ENCODE measurements around the gene PRKAG1.

Gene PRKAG1

DNA sequence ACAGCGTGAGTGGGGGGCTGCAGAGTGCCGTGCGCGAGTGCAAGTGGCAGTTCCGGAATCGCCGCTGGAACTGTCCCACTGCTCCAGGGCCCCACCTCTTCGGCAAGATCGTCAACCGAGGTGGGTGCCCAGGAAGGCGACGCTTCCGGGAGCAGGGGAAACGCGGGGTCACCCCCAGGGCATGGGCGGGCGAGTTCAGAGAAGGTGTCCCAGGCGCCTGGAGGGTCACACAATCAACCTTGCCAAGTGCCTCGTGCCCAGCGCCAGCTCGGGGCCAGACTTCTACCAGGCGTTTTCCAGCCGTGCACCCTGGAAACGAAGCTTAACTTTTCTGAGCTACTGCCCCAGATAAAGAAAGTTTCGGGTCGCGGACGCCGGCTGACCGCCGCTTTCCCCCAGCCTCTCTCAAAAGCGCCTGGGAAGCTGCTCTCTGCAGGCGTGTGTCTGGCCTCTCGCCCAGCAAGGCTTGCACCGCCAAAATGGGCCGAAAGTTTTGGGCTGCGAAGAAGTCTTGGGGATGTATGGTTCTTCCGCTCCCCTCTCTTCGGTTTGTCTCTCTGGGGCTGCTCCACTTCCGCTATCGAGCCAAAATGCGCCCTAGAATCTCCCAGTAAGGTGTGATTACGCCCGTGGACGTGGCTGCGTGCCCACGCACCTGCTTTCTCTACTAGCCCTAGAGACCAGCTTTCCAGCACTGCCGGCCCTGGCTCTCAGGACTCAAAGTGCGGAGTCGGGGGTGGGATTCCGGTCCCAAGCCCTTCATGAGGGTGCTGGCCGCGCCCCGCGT is 38.8 kb downstream of the PRKAG1 start:
- H3K9me3 ChIP-seq (ENCODE audit: insufficient read depth, low read length, severe bottlenecking) = no peaks in the 10 kb centered on the region
- no peak for DNase-seq
- no peak for ATAC-seq (ENCODE audit: insufficient read depth, low read depth)
- peak overlapping the region; percentile 24 for H3K4me2 ChIP-seq (ENCODE audit: insufficient read depth, low read length)
- H4K20me1 ChIP-seq (ENCODE audit: insufficient read depth, low read length) = no peaks in the 10 kb centered on the region
- H3K36me3 ChIP-seq (ENCODE audit: insufficient read depth, low read length) = no peaks in the 10 kb centered on the region
- peaks cover 9% of the 10 kb centered on the region for H3K4me1 ChIP-seq (ENCODE audit: insufficient read depth, low read length)
- no peaks in the 10 kb centered on the region for H3K79me2 ChIP-seq (ENCODE audit: insufficient read depth, low read length)
- TF ChIP-seq EZH2 (IDR thresholded peaks at IDR 0.05; ENCODE audit: borderline replicate concordance, low read depth, low read length, severe bottlenecking) = no peak
- TF ChIP-seq, protein P1, sequence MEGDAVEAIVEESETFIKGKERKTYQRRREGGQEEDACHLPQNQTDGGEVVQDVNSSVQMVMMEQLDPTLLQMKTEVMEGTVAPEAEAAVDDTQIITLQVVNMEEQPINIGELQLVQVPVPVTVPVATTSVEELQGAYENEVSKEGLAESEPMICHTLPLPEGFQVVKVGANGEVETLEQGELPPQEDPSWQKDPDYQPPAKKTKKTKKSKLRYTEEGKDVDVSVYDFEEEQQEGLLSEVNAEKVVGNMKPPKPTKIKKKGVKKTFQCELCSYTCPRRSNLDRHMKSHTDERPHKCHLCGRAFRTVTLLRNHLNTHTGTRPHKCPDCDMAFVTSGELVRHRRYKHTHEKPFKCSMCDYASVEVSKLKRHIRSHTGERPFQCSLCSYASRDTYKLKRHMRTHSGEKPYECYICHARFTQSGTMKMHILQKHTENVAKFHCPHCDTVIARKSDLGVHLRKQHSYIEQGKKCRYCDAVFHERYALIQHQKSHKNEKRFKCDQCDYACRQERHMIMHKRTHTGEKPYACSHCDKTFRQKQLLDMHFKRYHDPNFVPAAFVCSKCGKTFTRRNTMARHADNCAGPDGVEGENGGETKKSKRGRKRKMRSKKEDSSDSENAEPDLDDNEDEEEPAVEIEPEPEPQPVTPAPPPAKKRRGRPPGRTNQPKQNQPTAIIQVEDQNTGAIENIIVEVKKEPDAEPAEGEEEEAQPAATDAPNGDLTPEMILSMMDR (IDR thresholded peaks at IDR 0.05; ENCODE audit: borderline replicate concordance, extremely low read depth, low read length, poor library complexity, severe bottlenecking) = no peak
- H3K9ac ChIP-seq (ENCODE audit: low read depth, low read length) = no peak overlapping the region
- H3K27me3 ChIP-seq (ENCODE audit: insufficient read depth, low read length, poor library complexity) = peaks cover 48% of the 10 kb centered on the region
- H3K27ac ChIP-seq (ENCODE audit: low read length) = no peak overlapping the region
- no peak overlapping the region for H2AFZ ChIP-seq (ENCODE audit: low read depth, low read length)
- no peak overlapping the region for H3K4me3 ChIP-seq (ENCODE audit: low read depth in 1 of 2, low read length in 2 of 2)

DNA sequence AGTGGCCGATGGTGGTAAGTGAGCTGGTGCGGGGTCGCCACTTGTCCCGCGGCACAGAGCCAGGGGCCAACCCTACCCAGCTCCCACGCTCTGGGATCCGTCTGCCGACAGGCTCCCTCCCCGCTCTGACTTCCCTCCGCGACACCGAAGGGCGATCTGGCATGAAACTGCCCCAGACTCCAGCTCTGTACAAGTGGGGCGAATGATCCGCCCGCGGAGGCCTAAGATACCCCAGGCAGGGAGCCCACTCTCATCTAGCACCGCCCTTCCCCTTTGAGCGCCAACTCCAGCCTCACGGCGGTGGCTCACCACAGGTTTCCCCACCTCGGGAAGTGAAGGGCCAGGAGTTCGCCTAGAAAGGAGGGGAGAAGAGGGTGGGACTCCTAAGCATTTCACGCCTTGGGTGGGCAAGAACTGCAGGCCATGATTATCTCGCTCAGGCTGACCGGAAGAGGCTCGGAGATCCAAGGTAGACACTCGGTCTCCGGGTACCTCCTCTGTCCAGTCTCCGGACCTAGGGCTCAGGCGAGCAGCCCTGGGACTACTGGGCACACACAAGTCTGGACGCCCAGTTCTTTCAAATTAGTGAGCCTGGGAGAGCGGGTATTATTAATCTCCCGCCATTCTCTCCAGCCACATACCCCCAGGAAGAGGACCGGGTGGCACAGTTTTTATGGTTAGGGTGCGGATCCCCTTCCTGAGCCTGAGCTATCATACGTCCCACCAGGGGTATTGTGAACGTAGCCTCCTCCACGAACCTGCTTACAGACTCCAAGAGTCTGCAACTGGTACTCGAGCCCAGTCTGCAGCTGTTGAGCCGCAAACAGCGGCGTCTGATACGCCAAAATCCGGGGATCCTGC is 39.6 kb downstream of the PRKAG1 start:
- ATAC-seq (ENCODE audit: insufficient read depth, low read depth) = no peak
- Histone ChIP-seq H3K79me2 (ENCODE audit: insufficient read depth, low read length) (no peaks in the 10 kb centered on the region), H3K36me3 (ENCODE audit: insufficient read depth, low read length) (no peaks in the 10 kb centered on the region), H3K27me3 (ENCODE audit: insufficient read depth, low read length, poor library complexity) (peaks cover 43% of the 10 kb centered on the region), H3K9me3 (ENCODE audit: insufficient read depth, low read length, severe bottlenecking) (no peaks in the 10 kb centered on the region), H3K9ac (ENCODE audit: low read depth, low read length) (no peak overlapping the region), H3K27ac (ENCODE audit: low read length) (no peak overlapping the region), H3K4me3 (ENCODE audit: low read depth in 1 of 2, low read length in 2 of 2) (no peak overlapping the region), H3K4me1 (ENCODE audit: insufficient read depth, low read length) (peaks cover 9% of the 10 kb centered on the region), H3K4me2 (ENCODE audit: insufficient read depth, low read length) (peak overlapping the region; percentile 24), H4K20me1 (ENCODE audit: insufficient read depth, low read length) (no peaks in the 10 kb centered on the region), H2AFZ (ENCODE audit: low read depth, low read length) (no peak overlapping the region)
- TF ChIP-seq, protein P1 (IDR thresholded peaks at IDR 0.05; ENCODE audit: borderline replicate concordance, extremely low read depth, low read length, poor library complexity, severe bottlenecking) = no peak
- no peak for TF ChIP-seq EZH2 (IDR thresholded peaks at IDR 0.05; ENCODE audit: borderline replicate concordance, low read depth, low read length, severe bottlenecking)
- no peak for DNase-seq

DNA sequence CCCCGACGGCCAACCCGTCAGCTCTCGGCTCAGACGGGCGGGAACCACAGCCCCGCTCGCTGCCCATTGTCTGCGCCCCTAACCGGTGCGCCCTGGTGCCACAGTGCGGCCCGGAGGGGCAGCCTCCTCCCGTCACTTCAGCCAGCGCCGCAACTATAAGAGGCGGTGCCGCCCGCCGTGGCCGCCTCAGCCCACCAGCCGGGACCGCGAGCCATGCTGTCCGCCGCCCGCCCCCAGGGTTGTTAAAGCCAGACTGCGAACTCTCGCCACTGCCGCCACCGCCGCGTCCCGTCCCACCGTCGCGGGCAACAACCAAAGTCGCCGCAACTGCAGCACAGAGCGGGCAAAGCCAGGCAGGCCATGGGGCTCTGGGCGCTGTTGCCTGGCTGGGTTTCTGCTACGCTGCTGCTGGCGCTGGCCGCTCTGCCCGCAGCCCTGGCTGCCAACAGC is 40.3 kb downstream of the PRKAG1 start, which contains the start of gene WNT1:
Gene WNT1, plus strand, starts transcription at position 32 of the 450 bp plus-strand sequence. Its CDS starts 329 bp downstream, at position 361.
- peak within 1 kb of the TSS; percentile 55 for H3K4me2 ChIP-seq (ENCODE audit: insufficient read depth, low read length)
- ATAC-seq (ENCODE audit: insufficient read depth, low read depth) = no peak
- no peak for TF ChIP-seq EZH2 (IDR thresholded peaks at IDR 0.05; ENCODE audit: borderline replicate concordance, low read depth, low read length, severe bottlenecking)
- TF ChIP-seq, protein P1 (IDR thresholded peaks at IDR 0.05; ENCODE audit: borderline replicate concordance, extremely low read depth, low read length, poor library complexity, severe bottlenecking) = no peak
- H4K20me1 ChIP-seq (ENCODE audit: insufficient read depth, low read length) = no peaks in the 10 kb centered on the region
- no peak within 1 kb of the TSS for H3K9ac ChIP-seq (ENCODE audit: low read depth, low read length)
- no peak within 1 kb of the TSS; the same call in 1 of the 2 replicates for H2AFZ ChIP-seq (ENCODE audit: low read depth, low read length)
- no peak within 1 kb of the TSS for H3K27ac ChIP-seq (ENCODE audit: low read length)
- H3K27me3 ChIP-seq (ENCODE audit: insufficient read depth, low read length, poor library complexity) = peaks cover 39% of the 10 kb centered on the region
- no peak within 1 kb of the TSS for H3K4me3 ChIP-seq (ENCODE audit: low read depth in 1 of 2, low read length in 2 of 2)
- no peak for DNase-seq
- H3K79me2 ChIP-seq (ENCODE audit: insufficient read depth, low read length) = no peaks in the 10 kb centered on the region
- no peaks in the 10 kb centered on the region for H3K36me3 ChIP-seq (ENCODE audit: insufficient read depth, low read length)
- H3K9me3 ChIP-seq (ENCODE audit: insufficient read depth, low read length, severe bottlenecking) = no peaks in the 10 kb centered on the region
- peaks cover 9% of the 10 kb centered on the region for H3K4me1 ChIP-seq (ENCODE audit: insufficient read depth, low read length)

Data from DND-41 (cell line).